PC-3 (cell line): ENCODE results near the gene TMTC3. TPM values are rescaled to one million over a fixed set of nuclear protein-coding genes. Genes with fewer than 3 reads are reported as not detected.

Source experiments
- ATAC-seq: fragments of 200-7000 bp; cut with Tn5 transposase; 2 replicates; pipeline ENCODE4 v1.9.1; 2020; ENCODE audit warnings: mild to moderate bottlenecking, moderate library complexity
- BruUV-seq: library from RNA; stranded (reverse); fragments of 400-500 nt; replicated peaks from 2 replicates; lab custom pipeline; 2021; lab: Mats Ljungman, UMichigan
- CTCF ChIA-PET: fragments of 300-600 bp; sonication (Branson Sonifier 250); formaldehyde crosslinking; loops from one replicate; lab custom pipeline; 2022; ENCODE audit warnings: antibody characterized with exemption; lab: Charles Lee
- POLR2A ChIA-PET: fragments of 300-600 bp; sonication (Branson Sonifier 250); formaldehyde crosslinking; loops from one replicate; lab custom pipeline; 2022; ENCODE audit warnings: antibody characterized with exemption; ENCODE audit not compliant: unreplicated experiment; lab: Charles Lee
- DNase-seq: peaks from one replicate; pipeline ENCODE4 v3.0.0-alpha.2; 2015
- H2AFZ ChIP-seq: fragments of 300-600 bp; sonication (generic); 2 replicates; pipeline ENCODE4 v1.6.0; 2016; ENCODE audit warnings: antibody characterized with exemption, low read length
- H3F3A ChIP-seq: fragments of 300-600 bp; sonication (generic); one replicate; pipeline ENCODE4 v1.6.0; 2017; ENCODE audit warnings: antibody characterized with exemption, low read length, control low read depth, mild to moderate bottlenecking; ENCODE audit not compliant: unreplicated experiment
- H3K27ac ChIP-seq: fragments of 300-600 bp; sonication (generic); 2 replicates; pipeline ENCODE4 v1.5.1; 2016; ENCODE audit warnings: mild to moderate bottlenecking, low read length
- H3K27me3 ChIP-seq: fragments of 300-600 bp; sonication (generic); 2 replicates; pipeline ENCODE4 v1.6.1; 2016; ENCODE audit warnings: low read length, mixed read lengths
- H3K36me3 ChIP-seq: fragments of 300-600 bp; sonication (generic); 2 replicates; pipeline ENCODE4 v1.6.1; 2016; ENCODE audit warnings: low read depth, mixed run types, low read length, mixed read lengths
- H3K4me1 ChIP-seq: fragments of 300-600 bp; sonication (generic); 2 replicates; pipeline ENCODE4 v1.5.1; 2016; ENCODE audit warnings: low read length; ENCODE audit not compliant: insufficient read depth
- H3K4me2 ChIP-seq: fragments of 300-600 bp; sonication (generic); 2 replicates; pipeline ENCODE4 v1.6.0; 2016; ENCODE audit warnings: low read length
- H3K4me3 ChIP-seq: fragments of 300-600 bp; sonication (generic); 2 replicates; pipeline ENCODE4 v1.5.1; 2016; ENCODE audit warnings: mild to moderate bottlenecking, low read length, mixed read lengths
- H3K79me2 ChIP-seq: fragments of 300-600 bp; sonication (generic); 2 replicates; pipeline ENCODE4 v1.6.1; 2017; ENCODE audit warnings: low read length, mixed read lengths
- H3K9ac ChIP-seq: fragments of 300-600 bp; sonication (generic); 2 replicates; pipeline ENCODE4 v1.6.0; 2016; ENCODE audit warnings: mild to moderate bottlenecking, low read length
- H3K9me2 ChIP-seq: fragments of 300-600 bp; sonication (generic); replicated peaks from 2 replicates; pipeline ENCODE4 v1.6.1; 2016; ENCODE audit warnings: mixed run types, low read length, mixed read lengths
- H3K9me3 ChIP-seq: fragments of 300-600 bp; sonication (generic); 2 replicates; pipeline ENCODE4 v1.6.1; 2016; ENCODE audit warnings: low read length, mixed read lengths
- H4K20me1 ChIP-seq: fragments of 300-600 bp; sonication (generic); 2 replicates; pipeline ENCODE4 v1.6.1; 2016; ENCODE audit warnings: low read length, mixed read lengths
- EZH2 ChIP-seq: fragments of 300-600 bp; sonication (generic); IDR thresholded peaks from one replicate; pipeline ENCODE4 v1.6.1; 2017; ENCODE audit warnings: antibody characterized with exemption, mild to moderate bottlenecking, low read length; ENCODE audit not compliant: unreplicated experiment
- EZH2phosphoT487 ChIP-seq: fragments of 300-600 bp; sonication (generic); IDR thresholded peaks from 2 replicates; pipeline ENCODE4 v1.6.1; 2018; ENCODE audit warnings: mild to moderate bottlenecking, antibody characterized with exemption, low read length, borderline replicate concordance
- intact Hi-C: fragments of 100-400 bp; cut with micrococcal nuclease; formaldehyde crosslinking; loops from 2 replicates; pipeline ENCODE4 v1.9.0; 2023
- total RNA-seq: library from RNA; depleted of rRNA; stranded (reverse); fragments of >200 nt; gene quantifications from 2 replicates; pipeline ENCODE4 v1.2.3, GENCODE V29; 2014
- TF ChIP-seq, protein P1 (sequence below): fragments of 300-600 bp; sonication (generic); conservative IDR thresholded peaks from 2 replicates; pipeline ENCODE4 v1.5.1; 2017; ENCODE audit warnings: antibody characterized with exemption, low read depth, mild to moderate bottlenecking, low read length

Gene TMTC3
- total RNA-seq, 1 experiment from 2014 or later, result 11.4 TPM

DNA sequence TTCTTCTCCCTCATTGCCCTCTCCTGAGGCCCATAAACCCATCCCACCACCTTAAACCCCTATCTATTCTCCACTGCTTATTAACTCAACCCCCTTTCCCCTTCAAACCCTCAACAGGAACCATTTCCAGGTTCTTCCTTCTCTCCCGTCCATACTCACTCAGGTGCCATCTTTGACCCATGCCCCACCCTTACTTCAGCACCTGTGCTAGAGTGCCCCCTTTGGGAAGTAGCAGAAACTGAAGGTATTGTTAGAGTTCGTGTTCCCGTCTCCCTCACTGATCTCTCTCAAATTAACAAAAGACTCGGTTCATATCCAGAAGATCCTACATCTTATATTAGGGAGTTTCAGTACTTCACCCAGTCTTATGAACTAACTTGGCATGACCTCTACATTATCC, 86.6 kb downstream of the TMTC3 start:
- H3K4me1 ChIP-seq, result no peaks in the 10 kb centered on the region
- ChIA-PET CTCF (no interaction called here), POLR2A (no interaction called here)
- H3K4me2 ChIP-seq, result no peak overlapping the region
- no peaks in the 10 kb centered on the region for H3F3A ChIP-seq
- H3K9ac ChIP-seq, result no peak overlapping the region
- H3K36me3 ChIP-seq, result no peaks in the 10 kb centered on the region
- no peak for ATAC-seq
- no peaks in the 10 kb centered on the region for H3K9me3 ChIP-seq
- intact Hi-C loops, result no loop called here
- no peak overlapping the region for H3K4me3 ChIP-seq
- no peaks in the 10 kb centered on the region for H3K9me2 ChIP-seq
- no TSS peak for BruUV-seq
- no peaks in the 10 kb centered on the region for H4K20me1 ChIP-seq
- no peaks in the 10 kb centered on the region for H3K27me3 ChIP-seq
- DNase-seq, result no peak
- no peaks in the 10 kb centered on the region for H3K79me2 ChIP-seq
- no peak for TF ChIP-seq EZH2phosphoT487
- no peak for TF ChIP-seq EZH2
- TF ChIP-seq, protein P1, sequence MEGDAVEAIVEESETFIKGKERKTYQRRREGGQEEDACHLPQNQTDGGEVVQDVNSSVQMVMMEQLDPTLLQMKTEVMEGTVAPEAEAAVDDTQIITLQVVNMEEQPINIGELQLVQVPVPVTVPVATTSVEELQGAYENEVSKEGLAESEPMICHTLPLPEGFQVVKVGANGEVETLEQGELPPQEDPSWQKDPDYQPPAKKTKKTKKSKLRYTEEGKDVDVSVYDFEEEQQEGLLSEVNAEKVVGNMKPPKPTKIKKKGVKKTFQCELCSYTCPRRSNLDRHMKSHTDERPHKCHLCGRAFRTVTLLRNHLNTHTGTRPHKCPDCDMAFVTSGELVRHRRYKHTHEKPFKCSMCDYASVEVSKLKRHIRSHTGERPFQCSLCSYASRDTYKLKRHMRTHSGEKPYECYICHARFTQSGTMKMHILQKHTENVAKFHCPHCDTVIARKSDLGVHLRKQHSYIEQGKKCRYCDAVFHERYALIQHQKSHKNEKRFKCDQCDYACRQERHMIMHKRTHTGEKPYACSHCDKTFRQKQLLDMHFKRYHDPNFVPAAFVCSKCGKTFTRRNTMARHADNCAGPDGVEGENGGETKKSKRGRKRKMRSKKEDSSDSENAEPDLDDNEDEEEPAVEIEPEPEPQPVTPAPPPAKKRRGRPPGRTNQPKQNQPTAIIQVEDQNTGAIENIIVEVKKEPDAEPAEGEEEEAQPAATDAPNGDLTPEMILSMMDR, result no peak
- no peak overlapping the region for H2AFZ ChIP-seq
- H3K27ac ChIP-seq, result no peak overlapping the region

DNA sequence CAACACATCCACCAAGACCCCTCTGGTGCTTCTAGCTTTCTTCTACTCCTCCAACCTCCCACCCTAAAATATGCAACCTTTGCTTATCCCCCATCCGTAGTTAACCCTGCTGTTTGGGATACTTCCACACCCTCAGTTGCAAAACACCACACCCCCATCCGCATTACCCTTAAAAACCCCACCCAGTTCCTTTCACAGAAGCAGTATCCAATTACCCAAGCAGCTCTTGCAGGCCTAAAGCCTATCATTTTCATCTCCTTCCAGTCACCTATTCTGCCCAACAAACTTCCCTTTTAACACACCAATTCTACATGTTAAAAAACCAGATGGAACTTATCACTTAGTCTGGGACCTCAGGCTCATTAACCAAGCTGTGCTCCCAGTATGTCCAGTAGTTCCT, 88.2 kb downstream of the TMTC3 start:
- Histone ChIP-seq H3K27me3 (no peaks in the 10 kb centered on the region), H4K20me1 (no peaks in the 10 kb centered on the region), H3K9me2 (no peaks in the 10 kb centered on the region), H3K79me2 (no peaks in the 10 kb centered on the region), H3K27ac (no peak overlapping the region), H3K4me1 (no peaks in the 10 kb centered on the region), H3K4me2 (no peak overlapping the region), H3K9me3 (no peaks in the 10 kb centered on the region), H3F3A (no peaks in the 10 kb centered on the region), H2AFZ (no peak overlapping the region), H3K4me3 (no peak overlapping the region), H3K9ac (no peak overlapping the region), H3K36me3 (no peaks in the 10 kb centered on the region)
- ATAC-seq (no peak), DNase-seq (no peak)
- intact Hi-C loops, result no loop called here
- TF ChIP-seq EZH2 (no peak), EZH2phosphoT487 (no peak)
- TF ChIP-seq, protein P1, result no peak
- ChIA-PET POLR2A (no interaction called here), CTCF (no interaction called here)
- no TSS peak for BruUV-seq

DNA sequence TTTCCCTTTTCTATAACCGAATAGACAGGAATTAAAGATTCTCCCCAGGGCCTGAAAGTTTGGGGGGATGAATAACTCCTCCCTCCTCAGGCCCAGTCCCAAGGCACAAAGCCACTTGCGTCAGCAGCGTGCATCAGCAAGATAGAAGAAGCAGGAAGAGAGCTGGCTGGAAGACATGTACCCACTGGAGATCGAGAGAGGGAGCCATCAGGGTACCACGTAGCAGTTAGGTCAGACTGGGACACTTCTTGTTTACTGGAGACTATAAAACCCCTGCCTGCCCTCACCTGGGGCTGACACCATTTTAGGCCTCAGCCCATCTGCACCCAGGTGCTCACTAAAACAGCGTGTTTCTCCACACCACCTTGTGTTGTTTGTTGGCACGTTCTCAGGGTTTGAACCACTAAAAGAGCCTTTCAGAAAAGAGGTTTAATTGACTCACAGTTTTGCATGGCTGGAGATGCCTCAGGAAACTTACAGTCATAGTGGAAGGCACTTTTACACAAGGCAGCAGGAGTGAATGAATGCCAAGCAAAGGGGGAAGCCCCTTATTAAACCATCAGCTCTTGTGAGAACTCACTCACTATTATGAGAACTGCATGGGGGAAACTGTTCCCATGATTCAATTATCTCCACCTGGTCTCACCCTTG, 93.2 kb downstream of the TMTC3 start:
- no peak overlapping the region for H2AFZ ChIP-seq
- no peaks in the 10 kb centered on the region for H3K9me3 ChIP-seq
- H3K4me3 ChIP-seq, result no peak overlapping the region
- ChIA-PET POLR2A (no interaction called here), CTCF (no interaction called here)
- no peaks in the 10 kb centered on the region for H3K79me2 ChIP-seq
- H4K20me1 ChIP-seq, result no peaks in the 10 kb centered on the region
- H3K27me3 ChIP-seq, result no peaks in the 10 kb centered on the region
- H3F3A ChIP-seq, result no peaks in the 10 kb centered on the region
- intact Hi-C loops, result loop anchor here (5.0 kb wide), 1 partner anchor 38 kb away; no protein-coding TSS in a partner anchor
- ATAC-seq, result no peak
- H3K9me2 ChIP-seq, result no peaks in the 10 kb centered on the region
- H3K27ac ChIP-seq, result no peak overlapping the region
- H3K4me1 ChIP-seq, result peaks cover 16% of the 10 kb centered on the region
- DNase-seq, result no peak
- BruUV-seq, result no TSS peak
- no peak overlapping the region for H3K4me2 ChIP-seq
- H3K9ac ChIP-seq, result no peak overlapping the region
- H3K36me3 ChIP-seq, result no peaks in the 10 kb centered on the region
- TF ChIP-seq, protein P1, result no peak
- TF ChIP-seq EZH2, result no peak
